Measurements from ENCODE around the gene SRR.

SRR gene

DNA sequence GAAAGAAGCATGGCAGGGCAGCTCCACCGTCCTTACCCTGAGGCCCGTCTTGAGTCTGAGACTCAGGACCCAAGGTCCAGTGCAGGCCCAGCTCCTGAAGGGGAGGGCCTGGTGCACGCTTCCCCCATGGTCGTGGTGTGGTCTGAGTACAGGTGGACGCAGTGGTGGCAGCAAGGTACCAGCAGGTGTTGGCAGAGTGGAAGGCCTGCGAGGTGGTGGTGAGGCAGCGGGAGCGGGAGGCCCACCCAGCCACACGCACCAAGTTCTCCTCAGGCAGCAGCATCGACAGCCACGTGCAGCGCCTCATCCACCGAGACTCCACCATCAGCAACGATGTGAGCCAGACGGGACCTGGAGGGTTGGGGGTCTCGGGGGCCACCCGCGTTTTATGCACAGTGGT lies 69.4 kb downstream of the SRR start:
- no peak for DNase-seq

All from NCI-H1436 (cell line).